ENCODE results near the gene LLGL2.

DNA sequence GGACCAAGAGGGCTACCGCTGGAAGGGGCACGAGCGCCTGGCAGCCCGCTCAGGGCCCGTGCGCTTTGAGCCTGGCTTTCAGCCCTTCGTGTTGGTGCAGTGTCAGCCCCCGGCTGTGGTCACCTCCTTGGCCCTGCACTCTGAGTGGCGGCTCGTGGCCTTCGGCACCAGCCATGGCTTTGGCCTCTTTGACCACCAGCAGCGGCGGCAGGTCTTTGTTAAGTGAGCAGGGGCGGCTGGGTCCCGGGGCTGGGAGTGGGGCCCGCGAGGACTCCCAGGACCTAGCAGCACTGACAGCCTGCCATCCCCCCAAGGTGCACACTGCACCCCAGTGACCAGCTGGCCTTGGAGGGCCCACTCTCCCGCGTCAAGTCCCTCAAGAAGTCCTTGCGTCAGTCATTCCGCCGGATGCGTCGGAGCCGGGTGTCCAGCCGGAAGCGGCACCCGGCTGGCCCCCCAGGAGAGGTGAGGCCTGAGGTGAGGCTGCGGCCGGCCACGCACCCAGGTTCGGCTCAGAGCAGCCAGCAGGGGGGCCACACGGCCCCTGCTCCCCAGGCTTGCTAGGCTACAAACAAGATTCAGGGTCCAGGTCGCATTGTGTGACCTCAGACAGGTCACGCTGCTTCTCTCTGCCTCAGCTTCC, 44.7 kb downstream of the LLGL2 start:
- TF ChIP-seq, protein P1, sequence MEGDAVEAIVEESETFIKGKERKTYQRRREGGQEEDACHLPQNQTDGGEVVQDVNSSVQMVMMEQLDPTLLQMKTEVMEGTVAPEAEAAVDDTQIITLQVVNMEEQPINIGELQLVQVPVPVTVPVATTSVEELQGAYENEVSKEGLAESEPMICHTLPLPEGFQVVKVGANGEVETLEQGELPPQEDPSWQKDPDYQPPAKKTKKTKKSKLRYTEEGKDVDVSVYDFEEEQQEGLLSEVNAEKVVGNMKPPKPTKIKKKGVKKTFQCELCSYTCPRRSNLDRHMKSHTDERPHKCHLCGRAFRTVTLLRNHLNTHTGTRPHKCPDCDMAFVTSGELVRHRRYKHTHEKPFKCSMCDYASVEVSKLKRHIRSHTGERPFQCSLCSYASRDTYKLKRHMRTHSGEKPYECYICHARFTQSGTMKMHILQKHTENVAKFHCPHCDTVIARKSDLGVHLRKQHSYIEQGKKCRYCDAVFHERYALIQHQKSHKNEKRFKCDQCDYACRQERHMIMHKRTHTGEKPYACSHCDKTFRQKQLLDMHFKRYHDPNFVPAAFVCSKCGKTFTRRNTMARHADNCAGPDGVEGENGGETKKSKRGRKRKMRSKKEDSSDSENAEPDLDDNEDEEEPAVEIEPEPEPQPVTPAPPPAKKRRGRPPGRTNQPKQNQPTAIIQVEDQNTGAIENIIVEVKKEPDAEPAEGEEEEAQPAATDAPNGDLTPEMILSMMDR (IDR thresholded peaks at IDR 0.05), result no peak
- TF ChIP-seq POLR2A (IDR thresholded peaks at IDR 0.05) (no peak), POLR2AphosphoS5 (IDR thresholded peaks at IDR 0.05) (no peak), EP300 (IDR thresholded peaks at IDR 0.05) (no peak)

All from stomach (tissue), 4 donors.